Measurements from ENCODE around the gene MPC1.
"Not testable (repeated sequence)": the region's sequence is repeated elsewhere in the genome, so short reads cannot be mapped to it uniquely, and the experiment has no call there.

MPC1 gene

GRCh38 chr6:166377721-166378120 lies 5.0 kb downstream of the MPC1 start:
- no peaks in the 10 kb centered on the region for H3K36me3 Mint-ChIP-seq
- no peak overlapping the region for H3K4me3 Mint-ChIP-seq
- ATAC-seq, result no peak
- H3K27ac Mint-ChIP-seq, result no peak overlapping the region
- H3K4me1 Mint-ChIP-seq, result peaks cover 6% of the 10 kb centered on the region
- no peak for DNase-seq (ENCODE audit: low spot score in 2 of 2)
- H3K9me3 Mint-ChIP-seq, result no peaks in the 10 kb centered on the region

GRCh38 chr6:166375013-166375412 lies 7.7 kb downstream of the MPC1 start:
- no peaks in the 10 kb centered on the region for H3K9me3 Mint-ChIP-seq
- ATAC-seq, result no peak
- H3K27ac Mint-ChIP-seq, result no peak overlapping the region
- no peak overlapping the region for H3K4me3 Mint-ChIP-seq
- no peaks in the 10 kb centered on the region for H3K36me3 Mint-ChIP-seq
- no peaks in the 10 kb centered on the region for H3K4me1 Mint-ChIP-seq
- no peak for DNase-seq (ENCODE audit: low spot score in 2 of 2)

- no peak for DNase-seq (ENCODE audit: low spot score in 2 of 2)
- no peak overlapping the region for H3K27ac Mint-ChIP-seq
Measured at GRCh38 chr6:166370489-166370888, 12.3 kb downstream of the MPC1 start.

GRCh38 chr6:166369782-166370181 lies 13.0 kb downstream of the MPC1 start:
- H3K9me3 Mint-ChIP-seq, result no peaks in the 10 kb centered on the region
- no peaks in the 10 kb centered on the region for H3K4me1 Mint-ChIP-seq
- no peak overlapping the region for H3K4me3 Mint-ChIP-seq
- H3K27ac Mint-ChIP-seq, result no peak overlapping the region
- H3K36me3 Mint-ChIP-seq, result peaks cover 10% of the 10 kb centered on the region
- DNase-seq (ENCODE audit: low spot score in 2 of 2), result no peak
- no peak for ATAC-seq

More at GRCh38 chr6:166370489-166370888, 12.3 kb downstream of the MPC1 start:
- no peak overlapping the region for H3K4me3 Mint-ChIP-seq
- no peaks in the 10 kb centered on the region for H3K9me3 Mint-ChIP-seq
- H3K4me1 Mint-ChIP-seq, result no peaks in the 10 kb centered on the region
- peaks cover 6% of the 10 kb centered on the region for H3K36me3 Mint-ChIP-seq
- no peak for ATAC-seq

GRCh38 chr6:166366921-166367320 lies 15.8 kb downstream of the MPC1 start:
- Mint-ChIP-seq H3K9me3 (no peaks in the 10 kb centered on the region), H3K27ac (no peak overlapping the region), H3K4me1 (no peaks in the 10 kb centered on the region), H3K4me3 (no peak overlapping the region), H3K36me3 (peaks cover 18% of the 10 kb centered on the region)
- DNase-seq (ENCODE audit: low spot score in 2 of 2) (no peak), ATAC-seq (no peak)

GRCh38 chr6:166365806-166366205 lies 16.9 kb downstream of the MPC1 start:
- DNase-seq (ENCODE audit: low spot score in 2 of 2) (no peak), ATAC-seq (no peak)
- H3K4me3 Mint-ChIP-seq, result no peak overlapping the region
- H3K36me3 Mint-ChIP-seq, result peaks cover 18% of the 10 kb centered on the region
- H3K9me3 Mint-ChIP-seq, result no peaks in the 10 kb centered on the region
- H3K4me1 Mint-ChIP-seq, result no peaks in the 10 kb centered on the region
- H3K27ac Mint-ChIP-seq, result peak overlapping the region; percentile 20

- ATAC-seq (no peak), DNase-seq (ENCODE audit: low spot score in 2 of 2) (no peak)
- Mint-ChIP-seq H3K4me3 (no peak overlapping the region), H3K4me1 (no peaks in the 10 kb centered on the region), H3K36me3 (peaks cover 18% of the 10 kb centered on the region), H3K27ac (peak overlapping the region; percentile 20), H3K9me3 (no peaks in the 10 kb centered on the region)
Measured at GRCh38 chr6:166365221-166365620, 17.5 kb downstream of the MPC1 start.

- Mint-ChIP-seq H3K9me3 (no peaks in the 10 kb centered on the region), H3K4me1 (no peaks in the 10 kb centered on the region), H3K36me3 (peaks cover 18% of the 10 kb centered on the region), H3K27ac (no peak overlapping the region), H3K4me3 (no peak overlapping the region)
- DNase-seq (ENCODE audit: low spot score in 2 of 2), result no peak
- no peak for ATAC-seq
Measured at GRCh38 chr6:166364456-166364855, 18.3 kb downstream of the MPC1 start.

- peaks cover 18% of the 10 kb centered on the region for H3K36me3 Mint-ChIP-seq
- not testable (repeated sequence) for H3K4me1 Mint-ChIP-seq; H3K9me3 Mint-ChIP-seq; H3K27ac Mint-ChIP-seq; H3K4me3 Mint-ChIP-seq; ATAC-seq; DNase-seq (ENCODE audit: low spot score in 2 of 2)
Measured at GRCh38 chr6:166362427-166362826, 20.3 kb downstream of the MPC1 start.

- Mint-ChIP-seq H3K4me1 (no peaks in the 10 kb centered on the region), H3K27ac (no peak overlapping the region), H3K9me3 (peaks cover 2% of the 10 kb centered on the region), H3K4me3 (no peak overlapping the region), H3K36me3 (peaks cover 18% of the 10 kb centered on the region)
- ATAC-seq (no peak), DNase-seq (ENCODE audit: low spot score in 2 of 2) (no peak)
Measured at GRCh38 chr6:166361077-166361429, 21.7 kb downstream of the MPC1 start.

- H3K4me1 Mint-ChIP-seq, result no peaks in the 10 kb centered on the region
- H3K9me3 Mint-ChIP-seq, result peaks cover 2% of the 10 kb centered on the region
- DNase-seq (ENCODE audit: low spot score in 2 of 2) (no peak), ATAC-seq (no peak)
- no peak overlapping the region for H3K27ac Mint-ChIP-seq
- H3K4me3 Mint-ChIP-seq, result no peak overlapping the region
- peaks cover 12% of the 10 kb centered on the region for H3K36me3 Mint-ChIP-seq
Measured at GRCh38 chr6:166360243-166361076, 22.3 kb downstream of the MPC1 start.

GRCh38 chr6:166355552-166355951 lies 27.2 kb downstream of the MPC1 start:
- H3K4me3 Mint-ChIP-seq, result no peak overlapping the region
- H3K4me1 Mint-ChIP-seq, result no peaks in the 10 kb centered on the region
- no peaks in the 10 kb centered on the region for H3K36me3 Mint-ChIP-seq
- no peak for DNase-seq (ENCODE audit: low spot score in 2 of 2)
- peaks cover 2% of the 10 kb centered on the region for H3K9me3 Mint-ChIP-seq
- no peak overlapping the region for H3K27ac Mint-ChIP-seq
- ATAC-seq, result no peak

- Mint-ChIP-seq H3K4me3 (no peak overlapping the region), H3K4me1 (no peaks in the 10 kb centered on the region), H3K9me3 (peaks cover 2% of the 10 kb centered on the region), H3K36me3 (no peaks in the 10 kb centered on the region), H3K27ac (no peak overlapping the region)
- DNase-seq (ENCODE audit: low spot score in 2 of 2) (no peak), ATAC-seq (no peak)
Measured at GRCh38 chr6:166354965-166355364, 27.8 kb downstream of the MPC1 start.

- Mint-ChIP-seq H3K4me3 (no peak overlapping the region), H3K4me1 (no peaks in the 10 kb centered on the region), H3K36me3 (no peaks in the 10 kb centered on the region), H3K27ac (no peak overlapping the region), H3K9me3 (peaks cover 6% of the 10 kb centered on the region)
- no peak for ATAC-seq
- no peak for DNase-seq (ENCODE audit: low spot score in 2 of 2)
Measured at GRCh38 chr6:166354143-166354542, 28.6 kb downstream of the MPC1 start.

GRCh38 chr6:166353507-166353906 lies 29.2 kb downstream of the MPC1 start:
- no peak for DNase-seq (ENCODE audit: low spot score in 2 of 2)
- no peaks in the 10 kb centered on the region for H3K4me1 Mint-ChIP-seq
- no peak overlapping the region for H3K4me3 Mint-ChIP-seq
- no peak overlapping the region for H3K27ac Mint-ChIP-seq
- no peaks in the 10 kb centered on the region for H3K36me3 Mint-ChIP-seq
- peaks cover 7% of the 10 kb centered on the region for H3K9me3 Mint-ChIP-seq
- no peak for ATAC-seq

GRCh38 chr6:166352923-166353322 lies 29.8 kb downstream of the MPC1 start:
- no peaks in the 10 kb centered on the region for H3K36me3 Mint-ChIP-seq
- peaks cover 5% of the 10 kb centered on the region for H3K4me1 Mint-ChIP-seq
- ATAC-seq, result no peak
- peaks cover 4% of the 10 kb centered on the region for H3K9me3 Mint-ChIP-seq
- no peak overlapping the region for H3K4me3 Mint-ChIP-seq
- no peak for DNase-seq (ENCODE audit: low spot score in 2 of 2)
- H3K27ac Mint-ChIP-seq, result no peak overlapping the region

Data from stimulated activated effector memory CD8-positive, alpha-beta T cell treated with anti-CD3 and anti-CD28 coated beads, Interleukin-12 subunit alpha, Interleukin-12 subunit beta, amount 100 ng/mL, for 72 hours (primary cell).